GM21360 (cell line): Measurements from ENCODE around the gene SMIM14.
A peak's percentile ranks its signal among the peaks of the same experiment; 100 is the strongest.
"Not testable (repeated sequence)": the region's sequence is repeated elsewhere in the genome, so short reads cannot be mapped to it uniquely, and the experiment has no call there.

Experiments used
- ATAC-seq: cut with Tn5 transposase; IDR thresholded peaks from one replicate; pipeline ENCODE4 v1.9.1; 2021; ENCODE audit warnings: mild to moderate bottlenecking, moderate library complexity; ENCODE audit not compliant: unreplicated experiment

Gene SMIM14

DNA sequence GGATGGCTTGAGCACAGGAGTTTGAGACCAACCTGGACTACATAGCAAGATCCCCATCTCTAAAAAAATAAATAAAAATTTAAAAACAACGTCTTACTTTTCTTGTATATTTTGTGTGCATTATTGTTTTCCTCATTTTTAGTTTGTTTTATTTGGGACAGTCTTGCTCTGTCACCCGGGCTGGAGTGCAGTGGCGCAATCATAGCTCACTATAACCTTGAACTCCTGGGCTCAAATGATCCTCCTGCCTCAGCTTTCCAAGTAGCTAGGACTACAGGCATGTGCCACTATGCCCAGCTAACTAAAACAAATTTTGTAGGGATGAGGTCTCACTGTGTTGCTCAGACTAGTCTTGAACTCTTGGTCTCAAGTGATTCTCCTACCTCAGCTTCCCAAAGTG is 9.5 kb upstream of the SMIM14 start:
- no peak for ATAC-seq

DNA sequence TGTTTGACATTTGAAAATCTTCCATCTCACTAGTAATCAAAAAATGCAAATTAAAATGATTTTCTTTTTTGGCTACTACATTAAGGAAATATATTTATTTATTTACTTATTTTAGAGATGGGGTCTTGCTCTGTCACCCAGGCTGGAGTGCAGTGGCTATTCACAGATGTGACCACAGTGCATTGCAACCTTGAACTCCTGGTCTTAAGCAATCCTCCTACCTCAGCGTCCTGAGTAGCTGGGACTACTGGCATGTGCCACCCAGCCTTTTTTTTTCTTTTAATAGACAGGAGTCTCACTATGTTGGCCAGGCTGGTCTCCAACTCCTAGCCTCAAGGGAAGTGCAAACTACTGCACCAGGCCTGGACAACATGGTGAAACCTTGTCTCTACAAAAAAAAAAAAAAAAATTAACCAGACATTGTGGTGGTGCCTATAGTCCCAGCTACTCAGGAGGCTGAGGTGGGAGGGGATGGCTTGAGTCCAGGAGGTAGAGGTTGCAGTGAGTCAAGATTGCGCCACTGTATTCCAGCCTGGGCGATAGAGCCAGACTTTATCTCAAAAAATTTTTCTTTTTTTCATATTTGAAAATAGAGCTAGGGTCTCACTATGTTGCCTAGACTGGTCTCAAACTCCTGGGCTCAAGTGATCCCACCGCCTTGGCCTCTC is 4.4 kb upstream of the SMIM14 start:
- ATAC-seq, result no peak

DNA sequence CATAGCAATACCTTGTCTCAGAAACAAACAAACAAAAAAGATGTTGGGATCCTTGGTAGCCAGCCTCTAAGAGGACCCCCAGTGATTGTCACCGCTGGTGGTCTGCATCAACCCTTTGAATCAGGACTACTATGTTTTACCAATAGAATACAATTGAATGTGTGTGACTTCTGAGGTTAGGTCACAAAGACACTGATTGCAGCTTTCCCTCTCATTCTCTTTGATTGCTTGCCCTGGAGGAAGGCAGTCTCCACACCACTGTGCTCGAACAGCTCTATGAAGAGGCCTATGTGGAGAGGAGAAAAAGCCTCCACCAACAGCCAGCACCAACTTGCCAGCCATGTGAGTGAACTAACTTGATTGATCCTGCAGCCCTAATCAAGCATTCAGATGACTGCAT is 2.8 kb upstream of the SMIM14 start:
- no peak for ATAC-seq

DNA sequence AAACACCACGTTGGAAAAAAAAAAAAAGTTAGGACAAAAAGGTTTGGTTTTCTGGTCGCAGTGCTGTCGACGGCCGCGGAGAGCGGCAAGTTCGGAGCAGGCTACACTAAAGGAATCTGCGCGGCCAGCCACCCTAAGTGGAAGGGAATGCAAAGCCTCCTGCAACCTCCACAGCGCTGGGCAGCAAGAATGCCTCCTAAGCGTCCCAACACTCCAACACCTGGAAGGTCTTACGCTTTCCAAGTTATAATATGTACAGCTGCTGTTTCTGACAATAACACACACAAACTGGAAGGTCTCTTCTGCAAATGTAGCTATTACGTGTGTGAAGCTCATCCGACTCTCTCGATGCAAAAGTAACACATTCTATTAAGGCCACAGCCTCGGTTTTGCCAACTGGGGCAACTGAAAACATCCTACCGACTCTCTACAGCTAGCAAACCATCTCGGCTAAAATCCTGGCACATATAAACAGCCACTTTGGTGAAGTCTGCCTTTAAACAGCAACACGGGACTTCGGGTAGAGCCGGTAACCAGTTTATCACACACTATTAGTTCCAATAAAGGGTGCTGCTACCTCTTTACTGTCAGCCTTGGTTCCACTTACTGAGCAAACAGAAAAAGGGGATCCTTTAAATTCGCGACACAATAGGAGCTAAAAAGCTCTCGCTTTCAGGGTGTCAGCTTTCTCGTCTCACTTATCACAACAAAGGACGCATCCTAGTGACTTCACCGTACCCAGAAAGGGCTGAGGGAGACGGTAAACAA is 895 bp downstream of the SMIM14 start:
- peak; percentile 15 for ATAC-seq

DNA sequence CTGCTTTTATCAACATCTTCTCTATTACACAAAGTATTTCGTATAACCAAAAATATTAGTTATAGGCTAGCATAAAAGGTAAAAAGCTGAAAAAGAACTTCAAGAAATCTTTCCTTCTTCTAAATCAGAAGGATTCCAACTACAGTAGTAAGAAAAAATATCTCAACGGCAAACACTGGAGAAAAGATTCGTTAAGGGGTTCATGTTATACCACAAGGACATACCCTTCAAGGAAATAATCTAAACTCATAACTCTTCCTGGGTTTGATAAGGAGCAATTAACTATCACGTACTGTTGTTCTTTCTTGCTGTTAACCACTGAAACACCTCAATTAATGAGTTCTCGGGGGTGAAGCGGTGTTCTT is 1.5 kb downstream of the SMIM14 start:
- ATAC-seq, result no peak

DNA sequence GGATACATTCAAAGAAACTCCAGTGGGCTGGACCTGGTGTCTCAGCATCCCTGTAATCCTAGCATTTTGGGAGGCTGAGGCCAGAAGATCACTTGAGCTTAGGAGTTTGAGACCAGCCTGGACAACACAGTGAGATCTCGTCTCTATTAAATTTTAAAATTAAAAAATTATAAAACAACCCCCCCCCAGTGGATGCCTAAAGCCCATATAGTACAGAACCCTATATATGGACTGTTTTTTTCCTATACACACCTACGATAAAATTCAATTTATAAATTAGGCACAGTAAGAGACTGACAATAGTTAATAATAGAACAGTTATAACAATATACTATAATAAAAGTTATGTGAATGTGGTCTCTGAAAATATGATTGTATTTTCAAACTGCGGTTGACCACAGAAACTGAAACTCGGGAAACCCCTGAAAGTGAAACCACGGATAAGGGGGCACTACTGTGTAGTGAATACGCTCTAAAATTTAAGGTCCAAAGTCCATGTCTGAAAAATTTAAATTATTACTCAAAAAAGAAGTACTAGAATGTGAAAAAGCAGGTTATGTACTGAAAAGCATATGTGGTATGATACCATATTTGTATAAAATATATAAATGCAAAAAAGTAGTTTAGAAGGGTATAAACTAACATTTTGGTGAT is 2.0 kb downstream of the SMIM14 start:
- ATAC-seq, result no peak

DNA sequence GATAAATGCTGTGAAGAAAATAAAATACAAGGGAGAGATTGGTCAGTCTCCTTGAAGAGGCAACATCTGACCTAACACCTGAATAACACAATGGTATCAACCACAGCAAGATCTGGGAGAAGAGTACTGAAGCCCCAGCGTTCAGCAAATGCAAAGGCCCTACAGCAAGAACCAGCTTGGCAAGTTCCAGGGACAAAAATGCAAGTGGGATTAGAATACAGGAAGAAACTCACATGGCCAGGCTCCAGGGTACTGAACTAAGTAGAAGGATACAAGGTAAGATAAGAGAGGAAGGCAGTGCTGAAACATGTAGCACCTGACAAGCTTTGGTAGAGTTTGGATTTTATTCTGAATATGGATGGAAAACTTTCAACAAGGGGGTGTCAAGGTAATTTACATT is 3.6 kb downstream of the SMIM14 start:
- no peak for ATAC-seq

DNA sequence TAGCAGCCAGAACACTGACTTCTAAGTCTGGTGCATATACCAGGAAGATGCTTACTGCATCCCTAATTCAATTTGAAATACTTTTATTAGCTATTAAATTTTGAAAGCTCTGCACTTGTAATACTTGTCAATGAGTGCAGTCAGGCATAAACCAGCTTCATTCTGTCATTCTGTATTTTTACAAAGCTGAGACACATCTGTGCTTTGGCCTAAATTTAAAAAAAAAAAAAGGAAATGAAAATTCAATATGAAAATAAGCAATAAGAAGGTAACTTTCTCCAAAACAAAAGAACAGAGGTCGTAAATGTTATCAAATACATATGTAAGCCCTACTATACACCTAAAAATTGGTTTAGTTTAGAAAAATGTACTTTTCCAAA is 7.0 kb downstream of the SMIM14 start:
- ATAC-seq, result peak; percentile 58

DNA sequence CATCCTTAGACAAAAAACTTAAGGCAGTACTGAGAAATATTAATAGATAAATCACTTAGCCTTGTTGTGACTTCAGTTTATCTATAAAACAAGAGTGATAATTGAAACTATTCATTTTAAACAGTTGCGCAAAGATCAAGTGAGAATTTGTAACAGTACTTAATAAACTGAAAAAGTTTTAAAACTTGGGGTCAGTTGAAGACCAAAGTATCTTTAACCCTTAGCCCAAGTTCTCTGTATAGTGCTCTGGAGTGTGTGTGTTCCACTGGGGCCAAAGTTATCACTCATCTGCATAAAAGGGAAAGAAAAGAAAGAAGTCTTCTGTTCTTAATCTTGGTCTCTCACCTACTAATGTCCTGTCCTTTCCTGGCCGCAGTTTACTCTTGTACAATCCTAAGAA is 11.3 kb downstream of the SMIM14 start:
- ATAC-seq, result no peak

DNA sequence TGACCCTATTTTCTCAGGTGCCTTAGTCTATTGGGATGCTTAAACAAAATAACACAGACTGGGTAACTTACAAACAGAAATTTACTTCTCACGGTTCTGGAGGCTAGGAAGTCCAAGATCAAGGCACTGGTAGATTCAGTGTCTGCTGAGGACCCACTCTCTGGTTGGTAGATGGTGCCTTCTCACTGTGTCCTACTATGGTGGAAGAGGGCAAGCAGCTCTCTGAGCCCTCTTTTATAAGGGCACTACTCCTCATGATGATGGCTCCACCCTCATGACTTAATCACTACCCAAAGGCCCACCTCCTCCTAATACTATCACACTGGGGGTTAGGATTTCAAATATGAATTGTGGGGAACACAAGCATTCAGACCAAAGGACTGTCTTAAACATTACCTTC is 11.8 kb downstream of the SMIM14 start:
- no peak for ATAC-seq

DNA sequence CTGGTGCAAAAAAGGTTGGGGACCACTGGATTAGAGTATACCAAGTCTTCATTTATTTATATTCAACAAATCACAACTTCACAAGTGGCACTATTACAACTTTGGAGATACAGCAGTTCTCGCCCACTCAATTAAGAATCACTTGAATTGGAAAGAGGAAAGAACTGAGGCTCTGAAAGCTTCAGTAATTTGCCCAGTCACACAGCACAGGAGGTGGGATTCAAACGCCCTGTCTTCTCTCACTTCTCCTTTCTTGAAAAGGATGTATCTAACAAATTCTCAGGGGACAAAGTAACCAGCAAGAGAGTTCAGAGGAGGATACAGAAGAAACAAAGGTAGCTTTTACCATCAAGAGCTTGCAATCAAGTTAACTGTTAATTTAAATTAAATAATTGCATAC is 12.4 kb downstream of the SMIM14 start:
- ATAC-seq, result peak; percentile 51

DNA sequence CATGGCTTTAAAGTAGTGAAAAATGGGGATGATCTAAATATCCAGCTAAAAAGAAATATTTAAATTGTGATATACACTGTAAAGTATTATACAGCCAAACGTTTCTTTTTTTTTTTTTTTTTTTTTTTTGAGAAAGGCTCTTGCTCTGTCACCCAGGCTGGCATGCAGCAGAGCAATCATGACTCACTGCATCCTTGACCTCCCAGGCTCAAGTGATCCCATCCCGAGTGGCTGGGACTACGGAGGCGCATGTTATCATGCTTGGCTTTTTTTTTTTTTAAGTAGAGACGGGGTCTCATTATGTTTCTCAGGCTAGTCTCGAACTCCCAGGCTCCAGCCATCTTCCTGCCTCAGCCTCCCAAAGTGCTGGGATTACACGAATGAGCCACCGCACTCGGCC is 17.1 kb downstream of the SMIM14 start:
- ATAC-seq, result no peak

DNA sequence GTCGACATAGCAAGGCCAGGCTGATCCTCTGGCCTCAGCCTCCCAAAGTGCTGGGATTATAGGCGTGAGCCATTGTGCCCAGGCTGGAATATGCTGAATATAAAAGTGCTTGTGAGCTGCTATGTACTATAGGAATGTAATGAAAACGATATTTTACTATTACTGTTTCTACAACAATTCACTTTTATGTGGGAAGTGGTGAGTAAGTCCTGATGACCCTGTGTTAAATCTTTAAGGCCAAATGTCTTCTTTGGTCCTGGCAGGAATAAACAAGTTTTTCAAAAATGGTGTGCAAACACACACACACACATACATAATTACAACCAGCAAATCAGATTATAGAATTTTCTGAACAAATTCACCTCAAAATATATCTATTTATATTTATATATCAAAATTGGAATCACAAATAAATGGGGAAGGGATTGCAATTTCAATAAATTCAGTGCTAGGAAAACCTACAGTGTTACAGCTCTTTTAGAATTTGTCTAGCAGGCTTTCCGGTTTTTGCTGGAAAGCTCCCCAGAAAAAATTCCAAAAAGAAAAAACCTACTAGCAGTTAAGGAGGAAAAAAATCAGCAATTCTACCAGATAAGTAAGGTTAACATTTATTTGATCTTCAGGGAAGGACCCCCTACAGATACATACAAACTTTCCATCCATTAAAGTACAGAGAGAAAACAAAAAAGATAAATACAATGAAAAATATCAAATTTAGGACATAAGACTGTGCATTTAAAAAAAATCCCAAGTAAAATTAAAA is 17.9 kb downstream of the SMIM14 start:
- no peak for ATAC-seq

DNA sequence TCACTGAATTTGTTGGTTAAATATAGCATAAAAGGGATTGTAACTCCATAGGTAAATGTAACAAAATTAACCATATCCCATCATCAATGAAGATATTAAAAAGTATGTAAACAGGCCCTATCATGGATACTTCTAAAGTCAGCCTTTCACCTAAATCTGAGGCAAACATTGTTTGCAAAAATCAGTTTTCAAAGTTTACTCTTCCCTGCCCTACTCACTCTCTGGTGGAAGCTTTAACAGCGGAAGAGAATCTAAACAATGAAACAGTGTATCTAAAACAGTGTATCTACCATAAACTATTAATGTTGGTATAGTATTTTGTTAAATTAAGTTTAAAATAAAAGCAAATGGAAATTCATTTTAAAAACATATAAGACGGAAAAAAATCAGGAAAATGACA is 21.1 kb downstream of the SMIM14 start:
- no peak for ATAC-seq

DNA sequence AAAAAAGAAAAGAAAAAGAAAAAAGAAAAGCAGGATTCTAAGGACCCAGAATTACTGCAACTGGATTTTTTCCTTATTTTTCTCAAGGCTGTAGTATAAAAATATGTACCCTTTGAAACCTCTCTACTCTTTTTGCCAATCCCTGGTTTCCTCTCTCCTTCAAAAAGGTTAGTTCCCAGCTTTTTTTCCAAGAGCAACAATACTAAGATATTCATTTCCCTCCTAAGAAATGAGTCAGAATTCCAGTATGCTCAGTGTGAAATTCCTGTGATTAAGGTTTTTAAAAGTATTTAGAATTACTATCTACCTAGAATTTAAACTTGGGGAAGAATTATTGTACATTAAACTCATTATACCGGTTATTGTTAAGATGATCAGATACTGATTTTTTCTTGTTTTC is 22.0 kb downstream of the SMIM14 start:
- no peak for ATAC-seq

DNA sequence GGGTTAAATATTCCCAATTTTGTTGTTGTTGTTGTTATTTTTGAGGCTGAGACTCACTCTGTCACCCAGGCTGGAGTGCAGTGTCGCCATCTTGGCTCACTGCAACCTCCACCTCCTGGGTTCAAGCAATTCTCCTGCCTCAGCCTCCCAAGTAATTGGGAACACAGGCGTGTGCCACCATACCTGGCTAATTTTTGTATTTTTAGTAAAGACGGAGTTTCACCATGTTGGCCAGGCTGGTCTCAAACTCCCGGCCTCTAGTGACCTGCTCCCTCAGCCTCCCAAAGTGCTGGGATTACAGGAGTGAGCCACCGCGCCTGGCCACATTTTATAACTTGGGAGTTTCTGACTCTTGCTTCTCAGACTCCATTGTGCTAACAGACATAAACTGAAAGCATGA is 22.6 kb downstream of the SMIM14 start:
- ATAC-seq, result not testable (repeated sequence)

DNA sequence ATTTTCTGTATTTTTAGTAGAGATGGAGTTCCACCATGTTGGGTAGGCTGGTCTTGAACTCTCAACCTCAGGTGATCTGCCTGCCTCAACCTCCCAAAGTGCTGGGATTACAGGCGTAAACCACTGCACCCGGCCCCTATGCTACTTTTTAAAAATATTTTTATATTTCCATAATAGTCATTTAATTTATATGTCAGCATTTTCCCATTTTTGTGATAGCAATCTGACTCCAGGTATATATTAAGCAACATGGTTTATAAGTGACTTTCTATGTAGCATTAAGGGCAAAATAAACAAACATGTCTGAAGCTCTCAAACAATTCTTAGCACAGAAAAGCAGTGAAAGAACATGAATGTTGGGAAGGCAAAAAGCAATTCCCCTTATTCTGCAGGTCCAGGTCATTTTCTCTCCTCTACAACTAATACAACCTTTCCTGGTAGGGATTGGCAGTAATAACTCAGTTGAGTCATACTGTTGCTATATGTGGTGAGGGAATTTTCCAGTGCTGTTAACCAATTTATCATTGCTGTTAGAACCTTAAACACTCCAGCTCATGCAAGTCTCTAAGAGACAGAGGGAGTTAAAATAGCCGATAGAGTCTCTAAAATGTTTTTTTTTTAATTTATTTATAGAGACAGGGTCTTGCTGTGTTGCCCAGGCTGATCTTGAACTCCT is 24.0 kb downstream of the SMIM14 start:
- ATAC-seq, result no peak

DNA sequence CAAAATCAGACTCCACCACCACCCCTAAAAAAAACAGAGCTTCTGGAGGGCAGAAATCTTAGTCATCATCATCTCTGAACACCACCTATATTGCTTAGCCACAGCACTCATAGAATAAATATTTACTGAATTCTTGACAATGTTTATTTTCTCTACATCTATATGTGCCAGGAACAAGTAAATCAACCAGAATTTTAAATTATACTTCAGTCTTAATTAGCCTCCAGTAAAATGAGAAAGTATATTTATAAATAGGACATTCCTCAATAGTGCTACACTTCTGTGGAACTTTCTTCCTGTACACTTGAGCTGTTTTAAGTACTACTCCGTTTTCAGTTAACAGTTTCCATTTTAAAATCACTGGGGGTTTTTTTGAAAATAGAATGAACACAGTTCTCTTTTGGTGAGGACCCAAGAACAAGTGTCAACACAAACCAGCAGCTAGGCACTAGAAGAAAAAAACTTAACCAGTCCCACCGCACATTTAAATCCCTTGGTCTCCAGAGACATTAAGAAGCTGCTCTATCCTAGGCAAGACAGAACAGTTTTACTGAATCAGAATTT is 25.5 kb downstream of the SMIM14 start:
- ATAC-seq, result no peak

DNA sequence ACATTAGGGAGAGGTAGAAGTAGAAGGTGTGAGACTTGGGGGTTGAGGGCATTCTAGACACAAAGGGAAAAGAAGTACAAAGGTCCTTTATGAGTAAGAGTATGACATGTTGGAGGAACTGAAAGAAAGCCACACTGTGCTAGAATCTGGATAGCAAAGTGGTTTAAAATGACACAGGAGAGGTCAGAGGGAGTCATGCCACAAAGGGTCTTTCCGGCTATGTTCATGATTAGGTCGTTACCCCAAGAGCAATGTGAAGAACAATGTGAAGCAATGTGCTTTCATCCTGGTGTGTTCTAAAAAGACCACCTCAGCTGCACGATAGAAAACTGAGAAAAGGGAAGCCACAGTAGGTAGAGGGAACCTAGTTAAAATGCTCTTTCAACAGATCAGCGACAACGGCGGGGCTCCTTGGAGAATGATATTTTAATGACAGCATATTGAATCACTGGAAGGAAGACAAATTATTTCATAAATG is 29.2 kb downstream of the SMIM14 start:
- ATAC-seq, result peak; percentile 90

DNA sequence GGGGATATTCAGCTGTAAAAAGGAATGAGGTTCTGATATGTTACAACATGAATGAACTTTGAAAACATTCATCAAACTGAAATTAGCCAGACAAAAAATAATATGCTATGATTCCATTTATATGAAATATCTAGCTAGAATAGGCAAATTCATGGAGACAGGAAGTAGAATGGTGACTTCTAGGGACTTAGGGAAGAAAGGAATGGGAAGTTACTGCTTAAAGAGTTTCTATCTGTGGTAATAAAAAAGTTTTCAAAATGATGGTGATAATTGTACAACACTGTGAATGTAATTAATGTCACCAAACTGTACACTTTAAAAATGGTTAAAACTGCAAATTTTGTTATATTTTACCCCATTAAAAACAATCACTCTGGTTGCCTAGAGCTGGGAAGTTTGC is 30.2 kb downstream of the SMIM14 start:
- ATAC-seq, result no peak

DNA sequence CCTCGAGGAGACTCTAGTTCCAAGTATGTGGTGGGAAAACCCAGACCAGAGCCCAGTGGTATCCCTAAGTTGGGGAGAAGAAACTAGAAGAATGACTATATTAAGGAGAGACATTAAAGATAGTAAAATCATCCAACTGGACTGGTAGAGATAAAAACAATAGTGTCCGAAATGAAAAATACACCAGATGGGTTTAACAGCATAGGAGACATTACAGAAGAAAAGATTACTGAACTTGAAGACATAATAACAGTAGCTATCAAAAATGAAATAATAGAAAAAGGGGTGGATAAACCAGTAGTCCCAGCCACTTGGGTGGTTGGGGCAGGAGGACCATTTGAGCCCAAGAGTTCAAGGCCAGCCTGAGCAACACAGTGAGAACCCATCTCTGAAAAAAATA is 31.9 kb downstream of the SMIM14 start:
- no peak for ATAC-seq
